Peyer's patch (tissue), 4 donors: ENCODE data around the gene BRD9.

Source experiments
- POLR2A ChIP-seq, 2 donors: fragments of 450-650 bp; IDR thresholded peaks; one replicate each; pipeline ENCODE4 v1.5.1; 2017; ENCODE audit warnings: antibody characterized with exemption in 2 of 2, mild to moderate bottlenecking in 2 of 2, moderate library complexity in 2 of 2
- TF ChIP-seq, protein P1 (sequence below), 6 experiments: fragments of 450-650 bp in 4 of 6; fragments of 200-600 bp in 2 of 6; sonication (generic) in 1 of 6; IDR thresholded peaks; one replicate each; pipeline ENCODE4 v1.5.1; 2017 to 2019; ENCODE audit warnings: antibody characterized with exemption in 6 of 6, mild to moderate bottlenecking in 3 of 6, moderate library complexity in 1 of 6

DNA sequence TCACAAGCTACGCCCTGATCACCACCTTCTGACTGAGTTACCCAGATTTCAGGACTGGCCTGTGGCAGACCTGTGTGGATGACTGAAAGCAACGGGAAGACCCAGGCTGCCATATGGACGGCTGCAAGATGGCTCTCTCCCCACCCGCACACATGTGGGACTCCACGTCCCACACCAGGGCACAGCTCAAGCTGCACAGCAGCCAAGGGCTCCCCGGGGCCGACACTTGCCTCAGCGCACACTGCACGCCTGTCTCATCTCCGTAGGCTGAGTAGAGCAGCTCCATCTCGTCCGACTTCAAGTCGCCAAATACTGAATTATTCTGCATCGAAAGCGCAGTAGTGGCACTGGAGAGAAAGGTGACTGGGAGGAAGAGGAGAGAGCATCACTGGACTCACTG is 14.5 kb downstream of the BRD9 start:
- TF ChIP-seq, protein P1, sequence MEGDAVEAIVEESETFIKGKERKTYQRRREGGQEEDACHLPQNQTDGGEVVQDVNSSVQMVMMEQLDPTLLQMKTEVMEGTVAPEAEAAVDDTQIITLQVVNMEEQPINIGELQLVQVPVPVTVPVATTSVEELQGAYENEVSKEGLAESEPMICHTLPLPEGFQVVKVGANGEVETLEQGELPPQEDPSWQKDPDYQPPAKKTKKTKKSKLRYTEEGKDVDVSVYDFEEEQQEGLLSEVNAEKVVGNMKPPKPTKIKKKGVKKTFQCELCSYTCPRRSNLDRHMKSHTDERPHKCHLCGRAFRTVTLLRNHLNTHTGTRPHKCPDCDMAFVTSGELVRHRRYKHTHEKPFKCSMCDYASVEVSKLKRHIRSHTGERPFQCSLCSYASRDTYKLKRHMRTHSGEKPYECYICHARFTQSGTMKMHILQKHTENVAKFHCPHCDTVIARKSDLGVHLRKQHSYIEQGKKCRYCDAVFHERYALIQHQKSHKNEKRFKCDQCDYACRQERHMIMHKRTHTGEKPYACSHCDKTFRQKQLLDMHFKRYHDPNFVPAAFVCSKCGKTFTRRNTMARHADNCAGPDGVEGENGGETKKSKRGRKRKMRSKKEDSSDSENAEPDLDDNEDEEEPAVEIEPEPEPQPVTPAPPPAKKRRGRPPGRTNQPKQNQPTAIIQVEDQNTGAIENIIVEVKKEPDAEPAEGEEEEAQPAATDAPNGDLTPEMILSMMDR (IDR thresholded peaks at IDR 0.05) = no peak
- TF ChIP-seq POLR2A (IDR thresholded peaks at IDR 0.05) = no peak
